ENCODE results near the gene VPS4B. TPM values are rescaled to one million over a fixed set of nuclear protein-coding genes. Genes with fewer than 3 reads are reported as not detected.

The VPS4B gene
- 18.2 to 24.8 TPM (median 19.0 TPM) in 5 replicates for total RNA-seq (2022; extraction: Qiagen RNA extraction)

GRCh38 chr18:63422087-63422863, at the start of gene VPS4B:
Gene VPS4B, minus strand, starts transcription at chr18:63422476. Its CDS starts 217 bp downstream, at chr18:63422259.

GRCh38 chr18:63367053-63367953, 55.0 kb downstream of the VPS4B start, which contains the start of gene KDSR:
Gene KDSR, minus strand, starts transcription at chr18:63367206. Its CDS starts 88 bp downstream, at chr18:63367118.

Other genes with a start within 250 kb of the VPS4B start
- gene BCL2, start 102.7 kb downstream of the VPS4B start, total RNA-seq (2022; extraction: Qiagen RNA extraction): 0.45 to 0.59 TPM (median 0.55 TPM) in 5 replicates
- 37.6 to 43.8 TPM (median 40.5 TPM) in 5 replicates for gene KDSR, start 55.3 kb downstream of the VPS4B start, total RNA-seq (2022; extraction: Qiagen RNA extraction)
- gene SERPINB5, start 54.5 kb upstream of the VPS4B start, total RNA-seq (2022; extraction: Qiagen RNA extraction): 0.13 to 0.45 TPM (median 0.17 TPM) in 5 replicates
- gene SERPINB12, start 119.9 kb upstream of the VPS4B start, total RNA-seq (2022; extraction: Qiagen RNA extraction): not detected in 5 replicates
- gene SERPINB13, start 164.9 kb upstream of the VPS4B start, total RNA-seq (2022; extraction: Qiagen RNA extraction): not detected in 5 replicates
- 0.09 to 0.25 TPM (median 0.18 TPM) in 4 of 5 replicates, not detected in the other for gene SERPINB4, start 221.8 kb upstream of the VPS4B start, total RNA-seq (2022; extraction: Qiagen RNA extraction)
- gene SERPINB3, start 239.4 kb upstream of the VPS4B start, total RNA-seq (2022; extraction: Qiagen RNA extraction): 0.10 to 0.16 TPM (median 0.13 TPM) in 3 of 5 replicates, not detected in the others